Measurements from ENCODE around the gene SLC5A9.

- no peak for TF ChIP-seq CTCF (IDR thresholded peaks at IDR 0.05)
- TF ChIP-seq POLR2A (IDR thresholded peaks at IDR 0.05) = no peak
Observed at GRCh38 chr1:48233666-48234485, 11.4 kb downstream of the SLC5A9 start.
